GM19351 (cell line): ENCODE measurements around the gene NCLN.

Experiments used
- ATAC-seq: cut with Tn5 transposase; IDR thresholded peaks from one replicate; pipeline ENCODE4 v1.9.1; 2021; ENCODE audit warnings: mild to moderate bottlenecking, moderate library complexity; ENCODE audit not compliant: unreplicated experiment

Gene NCLN, protein sequence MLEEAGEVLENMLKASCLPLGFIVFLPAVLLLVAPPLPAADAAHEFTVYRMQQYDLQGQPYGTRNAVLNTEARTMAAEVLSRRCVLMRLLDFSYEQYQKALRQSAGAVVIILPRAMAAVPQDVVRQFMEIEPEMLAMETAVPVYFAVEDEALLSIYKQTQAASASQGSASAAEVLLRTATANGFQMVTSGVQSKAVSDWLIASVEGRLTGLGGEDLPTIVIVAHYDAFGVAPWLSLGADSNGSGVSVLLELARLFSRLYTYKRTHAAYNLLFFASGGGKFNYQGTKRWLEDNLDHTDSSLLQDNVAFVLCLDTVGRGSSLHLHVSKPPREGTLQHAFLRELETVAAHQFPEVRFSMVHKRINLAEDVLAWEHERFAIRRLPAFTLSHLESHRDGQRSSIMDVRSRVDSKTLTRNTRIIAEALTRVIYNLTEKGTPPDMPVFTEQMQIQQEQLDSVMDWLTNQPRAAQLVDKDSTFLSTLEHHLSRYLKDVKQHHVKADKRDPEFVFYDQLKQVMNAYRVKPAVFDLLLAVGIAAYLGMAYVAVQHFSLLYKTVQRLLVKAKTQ

DNA sequence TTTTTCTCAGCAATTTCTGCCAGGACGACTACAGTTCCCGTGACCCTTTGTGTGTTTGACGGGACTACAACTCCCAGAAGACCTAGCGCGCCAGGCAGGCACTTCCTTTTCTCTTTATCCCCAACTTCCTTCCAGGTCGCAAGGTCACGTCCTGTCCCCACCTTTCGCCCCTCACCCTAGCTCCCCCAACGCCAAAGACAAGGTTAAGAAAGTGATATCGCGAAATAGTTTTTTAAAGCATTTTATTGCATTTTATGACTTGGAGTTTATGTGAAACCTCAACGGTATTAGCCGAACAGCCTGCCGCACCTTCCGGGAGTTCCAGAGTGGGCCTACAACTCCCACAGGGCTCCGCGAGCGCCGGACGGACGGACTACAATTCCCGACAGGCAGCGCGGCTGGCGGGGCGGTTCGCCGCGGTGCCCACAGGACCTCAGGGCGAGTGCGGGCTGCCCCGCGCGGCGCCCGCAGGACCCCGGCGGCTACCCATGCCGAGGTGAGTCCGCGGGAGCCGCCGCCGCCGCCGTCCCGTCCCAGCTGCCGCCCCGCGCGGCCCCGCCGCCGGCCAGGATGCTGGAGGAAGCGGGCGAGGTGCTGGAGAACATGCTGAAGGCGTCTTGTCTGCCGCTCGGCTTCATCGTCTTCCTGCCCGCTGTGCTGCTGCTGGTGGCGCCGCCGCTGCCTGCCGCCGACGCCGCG, at the start of gene NCLN:
Gene NCLN (plus strand): TSS at position 470 of the 699 bp plus-strand sequence. CDS start 101 bp downstream, at position 571.
- peak; percentile 72 for ATAC-seq

- no peak for ATAC-seq
These were observed 49.6 kb upstream of the NCLN start, which contains the start of gene GNA15 for GRCh38 chr19:3135961-3136683. Gene GNA15, plus strand, starts transcription at chr19:3136033. Its CDS starts 418 bp downstream, at chr19:3136451.

- ATAC-seq = no peak
These were observed 49.1 kb upstream of the NCLN start for GRCh38 chr19:3136684-3137055.

- no peak for ATAC-seq
These were observed 48.6 kb upstream of the NCLN start for GRCh38 chr19:3137119-3137518.

DNA sequence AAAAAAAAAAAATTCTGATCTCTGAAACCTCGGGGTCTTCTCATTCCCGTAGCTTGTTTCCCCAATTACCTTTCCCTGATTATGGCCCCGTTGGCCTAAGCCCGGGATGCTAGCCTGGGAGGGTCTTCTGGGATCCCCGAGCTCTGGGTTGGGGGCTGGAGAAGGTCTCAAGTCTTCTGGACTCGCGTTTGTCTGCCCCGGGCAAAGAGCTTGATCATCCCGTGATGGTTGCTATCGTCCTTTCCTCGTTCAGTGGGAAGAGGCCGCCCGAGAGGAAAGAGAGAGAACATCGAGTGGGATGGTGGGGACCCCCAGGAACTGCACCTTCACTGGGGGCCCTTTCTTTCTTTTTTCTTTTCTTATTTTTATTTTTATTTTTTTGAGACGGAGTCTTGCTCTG, 47.5 kb upstream of the NCLN start:
- no peak for ATAC-seq

DNA sequence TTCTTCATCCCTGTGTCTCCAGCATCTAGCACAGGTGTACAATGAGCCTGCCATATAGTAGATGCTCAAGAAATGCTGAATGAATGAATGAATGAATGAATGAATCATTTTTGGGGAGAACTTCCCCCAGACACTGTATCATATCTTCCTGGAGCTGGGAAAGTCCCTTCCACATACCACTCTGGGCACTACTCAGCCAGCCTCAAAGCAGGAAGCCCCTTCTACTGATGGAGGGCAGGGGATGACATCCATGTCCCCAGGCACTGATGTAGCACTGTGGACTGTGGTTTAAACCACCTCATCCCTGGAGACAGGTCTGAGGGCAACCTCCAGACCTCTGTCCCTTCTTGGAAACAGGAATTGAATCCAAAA, 45.1 kb upstream of the NCLN start:
- ATAC-seq = no peak

DNA sequence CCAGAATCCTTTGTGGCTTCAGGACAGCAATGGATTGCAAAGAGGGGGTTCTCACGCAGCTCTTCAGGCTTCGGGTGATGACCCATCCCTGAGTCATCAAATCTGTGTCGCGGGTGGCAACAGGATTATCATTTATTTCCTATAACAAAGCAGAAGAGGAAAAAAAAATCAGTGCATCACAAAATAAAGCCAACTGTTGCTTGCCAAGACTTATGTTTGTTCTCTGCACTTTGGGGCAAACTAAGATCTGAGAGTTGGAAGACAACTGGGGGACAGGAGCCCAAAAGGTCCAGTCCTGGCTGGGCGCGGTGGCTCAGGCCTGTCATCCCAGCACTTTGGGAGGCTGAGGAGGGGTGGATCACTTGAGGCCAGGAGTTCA, 43.4 kb upstream of the NCLN start:
- ATAC-seq = no peak

DNA sequence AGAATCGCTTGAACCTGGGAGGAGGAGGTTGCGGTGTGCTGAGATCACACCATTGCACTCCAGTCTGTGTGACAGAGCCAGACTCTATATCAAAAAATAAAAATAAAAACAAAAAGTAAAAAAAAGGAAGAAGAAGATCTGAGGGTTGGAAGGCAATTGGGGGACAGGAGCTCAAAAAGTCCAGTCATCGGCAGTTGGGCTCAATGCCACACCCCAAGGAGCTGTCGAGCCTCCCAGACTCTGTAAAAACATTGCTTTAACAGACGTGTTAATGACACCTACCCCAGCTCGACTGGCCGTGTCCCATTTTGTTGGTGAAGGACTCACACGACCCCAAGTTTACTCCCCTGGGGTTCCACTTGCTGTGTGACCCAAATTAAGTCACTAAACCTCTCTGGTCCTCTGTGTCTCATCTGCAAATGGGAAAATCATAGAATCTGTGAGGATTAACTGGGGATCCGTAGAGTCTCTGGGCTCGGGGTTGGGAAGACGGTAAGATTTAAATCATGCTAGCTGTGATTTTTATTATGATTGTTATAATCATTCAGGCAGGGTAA, 42.9 kb upstream of the NCLN start:
- no peak for ATAC-seq

DNA sequence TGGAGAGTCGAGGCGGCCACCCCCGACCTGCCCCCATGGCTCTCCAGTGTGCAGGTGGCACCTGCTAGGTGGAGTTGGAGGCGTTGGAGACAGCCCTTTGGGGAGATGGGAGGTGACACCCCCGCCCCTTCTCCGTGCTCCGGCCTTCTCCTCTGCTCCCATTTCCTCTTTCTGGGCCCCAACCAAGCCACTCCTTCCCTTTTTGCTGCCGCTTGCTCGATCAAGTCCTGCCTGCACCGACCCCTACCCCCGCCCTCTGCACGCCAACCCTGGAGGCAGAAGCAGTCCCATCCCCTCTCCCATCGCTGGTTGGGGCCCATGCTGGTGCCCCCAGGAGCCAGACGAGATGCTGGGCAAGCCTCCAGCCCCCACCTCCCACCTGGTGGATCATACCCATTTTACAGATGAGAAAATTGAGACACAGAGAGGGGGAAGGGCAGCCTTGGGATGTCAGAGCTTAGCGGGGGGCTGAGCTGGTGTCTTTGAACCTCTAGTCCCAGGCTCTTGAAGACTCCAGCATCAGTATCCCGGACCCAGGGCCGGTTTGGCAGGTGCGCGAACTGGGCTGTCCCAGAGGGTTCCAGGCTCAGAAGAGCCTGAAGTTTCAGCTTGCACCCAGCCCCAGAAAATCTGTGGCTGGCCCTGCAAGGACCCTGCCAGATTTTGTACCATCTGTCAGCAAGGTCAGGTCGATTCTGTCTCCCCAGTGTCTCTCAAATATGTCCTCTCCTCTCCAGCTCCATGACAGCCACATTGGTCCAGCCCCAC, 39.6 kb upstream of the NCLN start:
- ATAC-seq = no peak

- no peak for ATAC-seq
These were observed 39.0 kb upstream of the NCLN start for GRCh38 chr19:3146677-3147100.

- no peak for ATAC-seq
These were observed 37.2 kb upstream of the NCLN start for GRCh38 chr19:3148503-3148902.

DNA sequence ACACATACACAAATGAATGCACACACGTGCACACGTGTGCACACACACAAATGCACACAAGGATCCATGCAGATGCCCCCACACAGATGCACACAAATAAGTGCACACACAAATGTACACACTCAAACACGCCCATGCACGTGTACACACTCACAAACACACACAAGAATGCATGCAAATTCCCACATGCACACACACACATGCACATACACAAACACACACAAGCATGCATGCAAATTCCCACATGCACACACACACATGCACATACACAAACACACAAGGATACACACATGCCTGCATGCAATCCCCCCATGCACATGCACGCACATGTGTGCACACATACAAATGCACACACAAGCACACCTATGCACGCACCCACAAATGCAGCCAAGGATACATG, 36.6 kb upstream of the NCLN start:
- no peak for ATAC-seq

DNA sequence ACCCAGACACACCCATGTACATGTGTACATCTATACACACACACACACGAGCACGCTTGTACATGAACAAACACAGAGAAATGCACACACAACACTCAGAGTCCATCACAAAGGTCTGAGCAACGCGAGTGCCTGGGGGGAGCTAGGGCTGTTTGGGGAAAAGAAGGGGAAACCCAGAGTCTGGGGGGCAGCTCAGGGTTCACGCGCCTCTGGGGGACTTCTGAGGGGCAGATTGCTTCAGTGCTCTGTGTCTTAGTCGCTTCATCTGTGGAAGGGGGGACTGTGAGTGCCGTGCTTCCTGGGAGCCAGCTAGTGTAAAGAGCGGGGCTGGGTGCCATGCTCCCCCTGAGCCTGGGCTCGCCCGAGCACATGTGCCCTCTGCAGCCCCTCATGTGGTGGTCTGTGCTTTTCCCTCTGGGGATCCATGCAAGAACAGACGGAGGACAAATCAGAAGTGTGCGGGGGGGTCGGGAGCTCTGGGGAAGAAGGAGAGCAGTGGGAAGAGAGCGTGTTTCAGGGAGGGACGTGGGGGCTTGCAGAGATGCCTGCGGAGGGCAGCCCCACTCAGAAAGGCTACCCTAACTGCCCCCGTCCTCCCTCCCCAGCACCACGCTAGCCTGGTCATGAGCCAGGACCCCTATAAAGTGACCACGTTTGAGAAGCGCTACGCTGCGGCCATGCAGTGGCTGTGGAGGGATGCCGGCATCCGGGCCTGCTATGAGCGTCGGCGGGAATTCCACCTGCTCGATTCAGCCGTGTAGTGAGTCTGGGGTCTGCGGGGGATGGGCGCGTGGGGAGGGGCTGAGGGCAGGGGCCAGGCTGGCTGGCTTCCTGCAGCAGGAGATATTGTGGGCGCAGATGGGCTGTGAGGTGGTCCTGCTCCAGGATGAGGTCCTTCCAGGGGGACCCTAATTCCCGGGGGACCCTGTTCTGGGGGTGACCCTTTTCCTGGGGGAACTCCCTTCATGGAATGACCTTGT, 35.9 kb upstream of the NCLN start:
- no peak for ATAC-seq

DNA sequence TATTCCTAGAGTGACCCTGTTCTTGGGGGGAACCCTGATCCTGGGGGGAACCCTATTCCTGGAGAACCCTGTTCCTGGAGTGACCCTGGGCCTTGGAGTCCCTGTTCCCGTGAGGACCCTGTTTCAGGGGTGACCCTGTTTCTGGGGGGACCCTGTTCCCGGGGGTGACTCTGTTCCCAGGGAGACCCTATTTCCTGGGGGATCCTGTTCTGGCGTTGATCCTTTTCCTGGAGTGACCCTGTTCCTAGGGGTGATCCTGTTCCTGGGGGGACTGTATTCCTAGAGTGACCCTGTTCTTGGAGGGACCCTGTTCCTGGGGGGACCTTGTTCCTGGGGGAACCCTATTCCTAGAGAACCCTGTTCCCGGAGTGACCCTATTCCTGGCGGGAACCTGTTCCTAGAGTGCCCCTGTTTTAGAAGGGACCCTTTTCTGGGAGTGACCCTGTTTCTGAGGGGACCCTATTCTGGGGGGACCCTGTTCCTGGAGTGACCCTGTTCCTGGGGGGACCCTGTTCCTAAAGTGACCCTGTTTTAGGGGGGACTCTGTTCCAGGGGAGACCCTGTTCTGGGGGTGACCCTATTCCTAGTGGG, 34.9 kb upstream of the NCLN start:
- no peak for ATAC-seq

GRCh38 chr19:3151563-3152418, 33.9 kb upstream of the NCLN start:
- no peak for ATAC-seq

DNA sequence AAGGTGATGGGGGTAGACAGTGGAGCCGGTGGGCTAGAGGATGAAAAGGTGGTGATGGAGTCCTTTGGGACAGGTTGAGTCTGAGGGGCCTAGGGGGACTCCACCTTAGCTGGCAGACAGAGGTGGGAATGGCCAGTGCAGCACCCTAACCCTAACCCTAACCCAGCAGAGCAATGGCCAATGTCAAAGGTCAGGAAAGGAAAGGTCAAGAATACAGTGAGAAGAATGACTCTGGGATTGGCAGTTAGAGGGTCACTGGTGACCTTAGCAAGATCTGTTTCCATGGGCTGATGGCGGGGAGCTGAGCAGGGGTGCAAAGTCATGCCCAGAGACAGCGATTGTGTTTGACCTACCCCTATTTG, 33.3 kb upstream of the NCLN start:
- no peak for ATAC-seq

- ATAC-seq = no peak
These were observed 32.2 kb upstream of the NCLN start for GRCh38 chr19:3153286-3154230.
